Neural crest cell (in vitro differentiated cells): ENCODE measurements around the gene ZSCAN9. TPM values are rescaled to one million over a fixed set of nuclear protein-coding genes. Genes with fewer than 3 reads are reported as not detected.

ENCODE experiments used
- DNase-seq: peaks from one replicate; pipeline ENCODE4 v3.0.0; 2021; ENCODE audit warnings: low read depth, mixed read lengths, low spot score
- H3K27ac Mint-ChIP-seq: one replicate; pipeline ENCODE4 v1.8.0; 2021; ENCODE audit warnings: mild to moderate bottlenecking, mixed read lengths; ENCODE audit not compliant: unreplicated experiment
- H3K27me3 Mint-ChIP-seq: 2 replicates; pipeline ENCODE4 v1.8.0; 2021; ENCODE audit warnings: low read depth, mild to moderate bottlenecking, mixed read lengths
- H3K36me3 Mint-ChIP-seq: 2 replicates; pipeline ENCODE4 v1.8.0; 2021; ENCODE audit warnings: low read depth, mild to moderate bottlenecking, mixed read lengths
- H3K4me1 Mint-ChIP-seq: 2 replicates; pipeline ENCODE4 v1.8.0; 2021; ENCODE audit warnings: mixed read lengths
- H3K4me3 Mint-ChIP-seq: one replicate; pipeline ENCODE4 v1.8.0; 2021; ENCODE audit warnings: mild to moderate bottlenecking, mixed read lengths
- H3K9me3 Mint-ChIP-seq: 2 replicates; pipeline ENCODE4 v1.8.0; 2021; ENCODE audit warnings: mixed read lengths
- CTCF ChIP-seq: fragments of 200-600 bp; sonication (generic); conservative IDR thresholded peaks from 2 replicates; pipeline ENCODE4 v1.5.0; 2021; ENCODE audit warnings: antibody characterized with exemption, mild to moderate bottlenecking
- total RNA-seq: library from RNA; stranded (reverse); gene quantifications from 2 replicates; pipeline ENCODE4 v1.2.1, GENCODE V29; 2021

ZSCAN9 gene
- total RNA-seq, 1 donor from 2014 or later, result 31.4 TPM

GRCh38 chr6:28215425-28215824 lies 9.7 kb upstream of the ZSCAN9 start:
- peak overlapping the region; percentile 9 for H3K4me3 Mint-ChIP-seq
- peaks cover 4% of the 10 kb centered on the region for H3K4me1 Mint-ChIP-seq
- no peak for DNase-seq
- no peak overlapping the region for H3K27ac Mint-ChIP-seq
- no peak for TF ChIP-seq CTCF
- peaks cover 3% of the 10 kb centered on the region for H3K36me3 Mint-ChIP-seq
- H3K27me3 Mint-ChIP-seq, result peaks cover 94% of the 10 kb centered on the region
- peaks cover 2% of the 10 kb centered on the region for H3K9me3 Mint-ChIP-seq

- peak overlapping the region; percentile 66 for H3K4me3 Mint-ChIP-seq
- peaks cover 3% of the 10 kb centered on the region for H3K36me3 Mint-ChIP-seq
- H3K4me1 Mint-ChIP-seq, result no peaks in the 10 kb centered on the region
- TF ChIP-seq CTCF, result no peak
- peaks cover 93% of the 10 kb centered on the region for H3K27me3 Mint-ChIP-seq
- peaks cover 2% of the 10 kb centered on the region for H3K9me3 Mint-ChIP-seq
- no peak for DNase-seq
- no peak overlapping the region for H3K27ac Mint-ChIP-seq
Measured at GRCh38 chr6:28217890-28218289, 7.2 kb upstream of the ZSCAN9 start.

- Mint-ChIP-seq H3K27ac (no peak overlapping the region), H3K4me1 (no peaks in the 10 kb centered on the region), H3K4me3 (peak overlapping the region; percentile 83), H3K27me3 (peaks cover 93% of the 10 kb centered on the region), H3K9me3 (peaks cover 2% of the 10 kb centered on the region), H3K36me3 (peaks cover 3% of the 10 kb centered on the region)
- DNase-seq, result peak; percentile 15
- no peak for TF ChIP-seq CTCF
Measured at GRCh38 chr6:28218312-28219248, 6.5 kb upstream of the ZSCAN9 start.

- no peak for TF ChIP-seq CTCF
- H3K9me3 Mint-ChIP-seq, result peaks cover 2% of the 10 kb centered on the region
- H3K36me3 Mint-ChIP-seq, result peaks cover 3% of the 10 kb centered on the region
- no peak overlapping the region for H3K27ac Mint-ChIP-seq
- H3K27me3 Mint-ChIP-seq, result peaks cover 84% of the 10 kb centered on the region
- no peak for DNase-seq
- peak overlapping the region; percentile 78 for H3K4me3 Mint-ChIP-seq
- peaks cover 12% of the 10 kb centered on the region for H3K4me1 Mint-ChIP-seq
Measured at GRCh38 chr6:28220257-28221133, 4.6 kb upstream of the ZSCAN9 start.

- no peak for TF ChIP-seq CTCF
- Mint-ChIP-seq H3K27ac (no peak overlapping the region), H3K9me3 (no peaks in the 10 kb centered on the region), H3K4me1 (peaks cover 18% of the 10 kb centered on the region), H3K4me3 (peak overlapping the region; percentile 97), H3K27me3 (peaks cover 47% of the 10 kb centered on the region), H3K36me3 (peaks cover 17% of the 10 kb centered on the region)
- DNase-seq, result no peak
Measured at GRCh38 chr6:28224131-28225055, 682 bp upstream of the ZSCAN9 start.
